PC-3 (cell line): Measurements from ENCODE around the gene ZCWPW1. TPM values are rescaled to one million over a fixed set of nuclear protein-coding genes. Genes with fewer than 3 reads are reported as not detected.

Experiments used
- ATAC-seq: fragments of 200-7000 bp; cut with Tn5 transposase; 2 replicates; pipeline ENCODE4 v1.9.1; 2020; ENCODE audit warnings: mild to moderate bottlenecking, moderate library complexity
- BruUV-seq: library from RNA; stranded (reverse); fragments of 400-500 nt; replicated peaks from 2 replicates; lab custom pipeline; 2021; lab: Mats Ljungman, UMichigan
- CTCF ChIA-PET: fragments of 300-600 bp; sonication (Branson Sonifier 250); formaldehyde crosslinking; loops from one replicate; lab custom pipeline; 2022; ENCODE audit warnings: antibody characterized with exemption; lab: Charles Lee
- POLR2A ChIA-PET: fragments of 300-600 bp; sonication (Branson Sonifier 250); formaldehyde crosslinking; loops from one replicate; lab custom pipeline; 2022; ENCODE audit warnings: antibody characterized with exemption; ENCODE audit not compliant: unreplicated experiment; lab: Charles Lee
- DNase-seq: peaks from one replicate; pipeline ENCODE4 v3.0.0-alpha.2; 2015
- H2AFZ ChIP-seq: fragments of 300-600 bp; sonication (generic); 2 replicates; pipeline ENCODE4 v1.6.0; 2016; ENCODE audit warnings: antibody characterized with exemption, low read length
- H3F3A ChIP-seq: fragments of 300-600 bp; sonication (generic); one replicate; pipeline ENCODE4 v1.6.0; 2017; ENCODE audit warnings: antibody characterized with exemption, low read length, control low read depth, mild to moderate bottlenecking; ENCODE audit not compliant: unreplicated experiment
- H3K27ac ChIP-seq: fragments of 300-600 bp; sonication (generic); 2 replicates; pipeline ENCODE4 v1.5.1; 2016; ENCODE audit warnings: mild to moderate bottlenecking, low read length
- H3K27me3 ChIP-seq: fragments of 300-600 bp; sonication (generic); 2 replicates; pipeline ENCODE4 v1.6.1; 2016; ENCODE audit warnings: low read length, mixed read lengths
- H3K36me3 ChIP-seq: fragments of 300-600 bp; sonication (generic); 2 replicates; pipeline ENCODE4 v1.6.1; 2016; ENCODE audit warnings: low read depth, mixed run types, low read length, mixed read lengths
- H3K4me1 ChIP-seq: fragments of 300-600 bp; sonication (generic); 2 replicates; pipeline ENCODE4 v1.5.1; 2016; ENCODE audit warnings: low read length; ENCODE audit not compliant: insufficient read depth
- H3K4me2 ChIP-seq: fragments of 300-600 bp; sonication (generic); 2 replicates; pipeline ENCODE4 v1.6.0; 2016; ENCODE audit warnings: low read length
- H3K4me3 ChIP-seq: fragments of 300-600 bp; sonication (generic); 2 replicates; pipeline ENCODE4 v1.5.1; 2016; ENCODE audit warnings: mild to moderate bottlenecking, low read length, mixed read lengths
- H3K79me2 ChIP-seq: fragments of 300-600 bp; sonication (generic); 2 replicates; pipeline ENCODE4 v1.6.1; 2017; ENCODE audit warnings: low read length, mixed read lengths
- H3K9ac ChIP-seq: fragments of 300-600 bp; sonication (generic); 2 replicates; pipeline ENCODE4 v1.6.0; 2016; ENCODE audit warnings: mild to moderate bottlenecking, low read length
- H3K9me2 ChIP-seq: fragments of 300-600 bp; sonication (generic); replicated peaks from 2 replicates; pipeline ENCODE4 v1.6.1; 2016; ENCODE audit warnings: mixed run types, low read length, mixed read lengths
- H3K9me3 ChIP-seq: fragments of 300-600 bp; sonication (generic); 2 replicates; pipeline ENCODE4 v1.6.1; 2016; ENCODE audit warnings: low read length, mixed read lengths
- H4K20me1 ChIP-seq: fragments of 300-600 bp; sonication (generic); 2 replicates; pipeline ENCODE4 v1.6.1; 2016; ENCODE audit warnings: low read length, mixed read lengths
- EZH2 ChIP-seq: fragments of 300-600 bp; sonication (generic); IDR thresholded peaks from one replicate; pipeline ENCODE4 v1.6.1; 2017; ENCODE audit warnings: antibody characterized with exemption, mild to moderate bottlenecking, low read length; ENCODE audit not compliant: unreplicated experiment
- EZH2phosphoT487 ChIP-seq: fragments of 300-600 bp; sonication (generic); IDR thresholded peaks from 2 replicates; pipeline ENCODE4 v1.6.1; 2018; ENCODE audit warnings: mild to moderate bottlenecking, antibody characterized with exemption, low read length, borderline replicate concordance
- intact Hi-C: fragments of 100-400 bp; cut with micrococcal nuclease; formaldehyde crosslinking; loops from 2 replicates; pipeline ENCODE4 v1.9.0; 2023
- total RNA-seq: library from RNA; depleted of rRNA; stranded (reverse); fragments of >200 nt; gene quantifications from 2 replicates; pipeline ENCODE4 v1.2.3, GENCODE V29; 2014
- TF ChIP-seq, protein P1 (sequence below): fragments of 300-600 bp; sonication (generic); conservative IDR thresholded peaks from 2 replicates; pipeline ENCODE4 v1.5.1; 2017; ENCODE audit warnings: antibody characterized with exemption, low read depth, mild to moderate bottlenecking, low read length

ZCWPW1 gene
- total RNA-seq, 1 experiment from 2014 or later = 2.2 TPM

DNA sequence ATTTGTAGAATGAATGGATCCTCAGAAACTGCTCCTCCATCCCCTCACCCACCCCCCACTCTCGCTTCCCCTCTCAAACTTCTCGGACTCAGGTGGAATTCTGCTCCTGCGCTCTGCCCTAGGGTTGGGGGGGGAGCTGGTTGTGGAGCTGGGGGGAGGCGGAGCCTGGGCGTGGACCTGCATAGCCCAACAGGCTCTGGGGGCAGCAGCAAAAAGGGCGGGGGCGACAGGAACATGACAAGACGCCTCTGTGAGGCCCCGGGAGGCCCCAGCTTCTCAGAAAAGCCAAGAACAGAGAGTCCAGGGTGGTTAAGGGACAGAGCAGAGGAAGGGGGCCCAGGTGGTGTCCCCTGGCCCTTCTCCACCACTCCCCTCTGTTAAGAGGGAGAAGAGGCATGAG is 47.0 kb upstream of the ZCWPW1 start:
- ChIA-PET POLR2A (interaction anchor here (0.6 kb wide), 1 partner anchor 377 kb away, joined by 4 read pairs; the partner anchor contains the start of gene SLC12A9), CTCF (no interaction called here)
- H3K27me3 ChIP-seq = no peaks in the 10 kb centered on the region
- DNase-seq (no peak), ATAC-seq (no peak)
- intact Hi-C loops = no loop called here
- BruUV-seq = no TSS peak
- H4K20me1 ChIP-seq = no peaks in the 10 kb centered on the region
- peaks cover 26% of the 10 kb centered on the region for H3K79me2 ChIP-seq
- H3K4me1 ChIP-seq = peaks cover 5% of the 10 kb centered on the region; the same call in 1 of the 2 replicates
- no peaks in the 10 kb centered on the region for H3F3A ChIP-seq
- H3K36me3 ChIP-seq = no peaks in the 10 kb centered on the region
- H3K9me2 ChIP-seq = no peaks in the 10 kb centered on the region
- H3K27ac ChIP-seq = no peak overlapping the region
- H3K9ac ChIP-seq = no peak overlapping the region
- H3K4me2 ChIP-seq = no peak overlapping the region
- no peak overlapping the region for H3K4me3 ChIP-seq
- no peak overlapping the region for H2AFZ ChIP-seq
- no peaks in the 10 kb centered on the region for H3K9me3 ChIP-seq
- TF ChIP-seq EZH2 (no peak), EZH2phosphoT487 (no peak)
- TF ChIP-seq, protein P1, sequence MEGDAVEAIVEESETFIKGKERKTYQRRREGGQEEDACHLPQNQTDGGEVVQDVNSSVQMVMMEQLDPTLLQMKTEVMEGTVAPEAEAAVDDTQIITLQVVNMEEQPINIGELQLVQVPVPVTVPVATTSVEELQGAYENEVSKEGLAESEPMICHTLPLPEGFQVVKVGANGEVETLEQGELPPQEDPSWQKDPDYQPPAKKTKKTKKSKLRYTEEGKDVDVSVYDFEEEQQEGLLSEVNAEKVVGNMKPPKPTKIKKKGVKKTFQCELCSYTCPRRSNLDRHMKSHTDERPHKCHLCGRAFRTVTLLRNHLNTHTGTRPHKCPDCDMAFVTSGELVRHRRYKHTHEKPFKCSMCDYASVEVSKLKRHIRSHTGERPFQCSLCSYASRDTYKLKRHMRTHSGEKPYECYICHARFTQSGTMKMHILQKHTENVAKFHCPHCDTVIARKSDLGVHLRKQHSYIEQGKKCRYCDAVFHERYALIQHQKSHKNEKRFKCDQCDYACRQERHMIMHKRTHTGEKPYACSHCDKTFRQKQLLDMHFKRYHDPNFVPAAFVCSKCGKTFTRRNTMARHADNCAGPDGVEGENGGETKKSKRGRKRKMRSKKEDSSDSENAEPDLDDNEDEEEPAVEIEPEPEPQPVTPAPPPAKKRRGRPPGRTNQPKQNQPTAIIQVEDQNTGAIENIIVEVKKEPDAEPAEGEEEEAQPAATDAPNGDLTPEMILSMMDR = no peak

DNA sequence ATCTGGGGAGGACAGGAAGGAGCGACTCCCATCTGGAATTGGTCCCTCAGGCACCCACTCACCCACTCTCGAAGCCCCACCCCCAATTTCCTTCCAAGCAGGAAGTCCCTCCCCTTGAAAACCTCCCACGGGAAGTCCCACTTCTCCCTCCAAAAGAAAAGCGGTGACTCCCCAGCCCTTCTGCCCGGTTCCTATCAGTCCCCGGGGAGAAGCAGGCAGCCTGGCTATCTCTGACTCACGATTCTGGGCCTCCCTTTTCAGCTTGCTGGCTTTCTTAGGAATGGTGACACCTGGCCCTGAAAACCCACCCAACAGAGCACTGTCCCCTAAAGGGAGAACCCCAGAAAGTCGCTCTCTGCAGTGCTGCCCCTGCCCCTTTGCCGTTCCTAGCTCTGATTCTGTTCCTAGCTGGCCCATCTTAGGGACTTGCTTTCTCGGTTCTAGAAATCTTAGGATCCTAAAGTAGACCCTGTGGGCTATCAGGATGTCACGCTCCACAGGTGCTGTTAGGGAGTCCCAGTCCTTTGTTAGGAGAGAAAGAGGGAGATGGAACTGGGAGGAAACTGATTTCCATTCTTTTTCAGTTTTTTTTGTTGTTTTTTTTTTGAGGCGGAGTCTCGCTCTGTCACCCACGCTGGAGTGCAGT is 44.5 kb upstream of the ZCWPW1 start:
- Histone ChIP-seq H3K9me3 (no peaks in the 10 kb centered on the region), H3K4me3 (no peak overlapping the region), H4K20me1 (no peaks in the 10 kb centered on the region), H3F3A (no peaks in the 10 kb centered on the region), H3K4me1 (peaks cover 5% of the 10 kb centered on the region; the same call in 1 of the 2 replicates), H2AFZ (no peak overlapping the region), H3K9ac (no peak overlapping the region), H3K9me2 (no peaks in the 10 kb centered on the region), H3K36me3 (no peaks in the 10 kb centered on the region), H3K27me3 (no peaks in the 10 kb centered on the region), H3K79me2 (peaks cover 15% of the 10 kb centered on the region), H3K4me2 (no peak overlapping the region), H3K27ac (no peak overlapping the region)
- ChIA-PET CTCF (no interaction called here), POLR2A (no interaction called here)
- no TSS peak for BruUV-seq
- DNase-seq (no peak), ATAC-seq (no peak)
- intact Hi-C loops = no loop called here
- TF ChIP-seq, protein P1 = no peak
- TF ChIP-seq EZH2 = no peak
- no peak for TF ChIP-seq EZH2phosphoT487

DNA sequence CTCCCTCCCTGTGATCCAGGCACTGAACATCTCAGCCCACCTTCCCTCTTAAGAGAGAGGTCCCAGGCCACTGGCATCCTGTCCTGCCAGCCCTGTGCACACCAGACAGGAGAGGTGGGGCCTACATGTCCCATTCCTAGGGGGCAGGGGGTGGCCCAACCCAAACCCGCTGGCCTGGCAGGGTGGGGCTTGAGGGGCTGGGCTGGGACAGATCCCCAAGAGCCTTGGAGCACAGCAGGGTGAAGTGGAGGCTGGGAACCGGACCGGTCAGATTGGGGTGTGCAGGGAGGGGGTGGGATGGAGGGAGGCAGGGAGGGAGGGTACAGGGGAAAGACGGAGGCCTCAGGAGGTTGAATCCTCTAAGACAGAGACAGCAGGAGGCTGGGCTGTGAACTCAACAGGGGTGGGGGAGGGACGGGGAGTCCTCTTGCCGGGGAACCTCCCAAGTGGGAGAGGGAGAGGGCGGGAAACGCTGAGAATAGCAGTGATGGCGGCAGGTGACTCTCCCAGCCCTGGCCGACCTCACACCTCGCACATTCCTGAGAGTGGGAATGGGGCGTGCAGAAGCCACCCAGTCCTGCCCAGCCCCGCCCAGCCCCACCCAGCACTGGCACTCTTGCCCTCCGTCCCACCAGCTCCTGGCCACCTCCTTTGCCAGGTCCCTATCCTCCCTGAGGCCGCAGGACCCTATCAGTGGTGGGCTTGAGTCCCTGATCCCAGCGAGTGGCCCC is 43.8 kb upstream of the ZCWPW1 start:
- H3K79me2 ChIP-seq = peaks cover 8% of the 10 kb centered on the region
- no peaks in the 10 kb centered on the region for H3F3A ChIP-seq
- no peak overlapping the region for H3K27ac ChIP-seq
- peaks cover 3% of the 10 kb centered on the region; the same call in 1 of the 2 replicates for H3K4me1 ChIP-seq
- ATAC-seq = no peak
- intact Hi-C loops = no loop called here
- no TSS peak for BruUV-seq
- H3K27me3 ChIP-seq = no peaks in the 10 kb centered on the region
- H3K4me3 ChIP-seq = no peak overlapping the region
- H3K9ac ChIP-seq = no peak overlapping the region
- no peak for DNase-seq
- ChIA-PET CTCF (no interaction called here), POLR2A (no interaction called here)
- no peaks in the 10 kb centered on the region for H3K9me2 ChIP-seq
- H2AFZ ChIP-seq = no peak overlapping the region
- H4K20me1 ChIP-seq = no peaks in the 10 kb centered on the region
- H3K9me3 ChIP-seq = no peaks in the 10 kb centered on the region
- no peaks in the 10 kb centered on the region for H3K36me3 ChIP-seq
- H3K4me2 ChIP-seq = no peak overlapping the region
- TF ChIP-seq EZH2 = no peak
